Glomerular endothelial cell (primary cell): ENCODE measurements around the gene OTOP2. TPM values are rescaled to one million over a fixed set of nuclear protein-coding genes. Genes with fewer than 3 reads are reported as not detected.

Experiments
- DNase-seq: peaks from one replicate; pipeline ENCODE4 v3.0.0-alpha.2; 2011; ENCODE audit warnings: low read depth, low spot score; ENCODE audit errors: extremely low read depth
- total RNA-seq: library from RNA; depleted of rRNA; stranded (reverse); fragments of >200 nt; gene quantifications from 2 replicates; pipeline ENCODE4 v1.2.3, GENCODE V29; 2015

OTOP2 gene
- total RNA-seq, 1 donor from 2014 or later: not detected

- DNase-seq: no peak
Measured at GRCh38 chr17:74950207-74950606, 26.1 kb downstream of the OTOP2 start.

- DNase-seq: no peak
Measured at GRCh38 chr17:74951065-74951464, 27.0 kb downstream of the OTOP2 start.

GRCh38 chr17:74951680-74952421 is 27.8 kb downstream of the OTOP2 start:
- DNase-seq: no peak

GRCh38 chr17:74952431-74953133 is 28.5 kb downstream of the OTOP2 start:
- DNase-seq: no peak

GRCh38 chr17:74953134-74953687 is 29.1 kb downstream of the OTOP2 start:
- no peak for DNase-seq

- no peak for DNase-seq
Measured at GRCh38 chr17:74954115-74954514, 30.0 kb downstream of the OTOP2 start.

- DNase-seq: no peak
Measured at GRCh38 chr17:74954665-74955421, 30.8 kb downstream of the OTOP2 start.

GRCh38 chr17:74956093-74956492 is 32.0 kb downstream of the OTOP2 start:
- DNase-seq: no peak

- DNase-seq: no peak
Measured at GRCh38 chr17:74957935-74958740, 34.1 kb downstream of the OTOP2 start.

- no peak for DNase-seq
Measured at GRCh38 chr17:74959826-74960515, 35.9 kb downstream of the OTOP2 start.

GRCh38 chr17:74960570-74961342 is 36.7 kb downstream of the OTOP2 start:
- no peak for DNase-seq

- DNase-seq: peak; percentile 45
Measured at GRCh38 chr17:74961657-74962350, 37.7 kb downstream of the OTOP2 start.

- DNase-seq: no peak
Measured at GRCh38 chr17:74962622-74963394, 38.7 kb downstream of the OTOP2 start.

GRCh38 chr17:74963656-74964055 is 39.6 kb downstream of the OTOP2 start:
- no peak for DNase-seq

- no peak for DNase-seq
Measured at GRCh38 chr17:74964246-74964761, 40.2 kb downstream of the OTOP2 start.

GRCh38 chr17:74964988-74965622 is 41.0 kb downstream of the OTOP2 start:
- no peak for DNase-seq

GRCh38 chr17:74968361-74968780 is 44.3 kb downstream of the OTOP2 start:
- DNase-seq: no peak
